GM18502 (cell line): ENCODE data around the gene FARP1.
"Not testable (repeated sequence)": the region's sequence is repeated elsewhere in the genome, so short reads cannot be mapped to it uniquely, and the experiment has no call there.

ENCODE experiments used
- ATAC-seq: cut with Tn5 transposase; IDR thresholded peaks from one replicate; pipeline ENCODE4 v1.9.1; 2021; ENCODE audit warnings: mild to moderate bottlenecking; ENCODE audit not compliant: unreplicated experiment, poor library complexity

FARP1 gene

DNA sequence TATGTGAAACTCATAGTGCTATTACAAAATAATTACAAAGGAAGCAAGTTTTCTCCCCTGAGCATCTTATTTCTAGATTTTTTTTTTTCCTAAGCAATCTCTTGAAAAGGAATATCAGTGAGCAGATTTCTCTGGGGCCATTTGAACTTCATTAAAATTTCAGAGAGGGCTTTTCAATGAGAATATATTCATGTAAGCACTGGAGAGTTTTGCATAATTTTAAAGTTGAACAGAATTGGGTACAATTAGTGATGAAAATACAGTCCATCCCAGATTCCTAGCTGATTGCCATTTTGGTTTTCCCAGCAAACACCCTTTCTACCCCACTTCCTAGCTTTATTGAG is 101.0 kb downstream of the FARP1 start:
- ATAC-seq: no peak

DNA sequence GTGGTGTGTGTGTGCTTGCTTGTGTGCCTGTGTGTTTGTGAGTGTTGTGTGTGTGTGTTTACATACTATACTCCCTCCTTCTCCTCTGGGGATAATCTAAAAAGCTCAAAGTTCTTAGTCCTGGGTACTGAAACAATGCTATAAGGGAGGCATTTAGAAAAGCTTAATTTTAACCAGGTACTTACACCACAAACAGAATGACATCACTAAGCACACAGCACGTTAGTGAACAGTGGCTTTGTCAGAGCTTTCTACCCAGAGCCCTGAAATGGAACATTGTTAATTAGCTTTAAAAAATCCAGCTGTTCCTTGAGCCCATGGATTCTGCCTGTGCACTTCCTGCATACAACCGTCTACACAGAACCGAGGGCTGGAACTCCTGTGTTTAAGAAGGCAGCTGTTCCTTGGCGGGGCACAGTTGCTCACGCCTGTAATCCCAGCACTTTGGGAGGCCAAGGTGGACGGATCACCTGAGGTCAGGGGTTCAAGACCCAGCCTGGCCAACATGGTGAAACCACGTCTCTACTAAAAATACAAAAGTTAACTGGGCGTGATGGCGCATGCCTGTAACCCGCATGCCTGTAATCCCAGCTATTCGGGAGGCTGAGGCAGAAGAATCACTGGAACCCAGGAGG is 103.8 kb downstream of the FARP1 start:
- ATAC-seq: no peak

GRCh38 chr13:98251708-98252107 is 108.8 kb downstream of the FARP1 start:
- no peak for ATAC-seq

- no peak for ATAC-seq
Measured at GRCh38 chr13:98252931-98253470, 110.1 kb downstream of the FARP1 start.

GRCh38 chr13:98253526-98253925 is 110.6 kb downstream of the FARP1 start:
- no peak for ATAC-seq

DNA sequence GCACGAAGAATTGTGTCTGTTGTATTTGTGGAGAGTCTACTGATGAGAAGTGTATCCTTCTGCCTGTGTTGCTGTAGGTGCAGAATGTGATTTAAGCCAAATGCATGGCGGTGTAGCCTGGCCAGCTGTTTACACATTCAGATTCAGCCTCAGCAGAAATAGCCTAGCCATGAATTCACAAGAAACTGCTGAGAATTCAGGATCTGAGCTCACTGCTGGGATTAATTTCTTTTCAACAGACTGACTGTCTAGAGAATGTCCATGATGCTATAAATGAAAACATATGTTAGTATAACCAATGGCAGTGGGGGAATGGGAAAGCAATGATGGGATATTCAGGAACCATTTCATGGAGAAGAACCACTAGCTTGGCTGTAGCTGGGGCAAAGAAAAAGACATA is 111.6 kb downstream of the FARP1 start:
- ATAC-seq: no peak

GRCh38 chr13:98258226-98258625 is 115.3 kb downstream of the FARP1 start:
- ATAC-seq: no peak

DNA sequence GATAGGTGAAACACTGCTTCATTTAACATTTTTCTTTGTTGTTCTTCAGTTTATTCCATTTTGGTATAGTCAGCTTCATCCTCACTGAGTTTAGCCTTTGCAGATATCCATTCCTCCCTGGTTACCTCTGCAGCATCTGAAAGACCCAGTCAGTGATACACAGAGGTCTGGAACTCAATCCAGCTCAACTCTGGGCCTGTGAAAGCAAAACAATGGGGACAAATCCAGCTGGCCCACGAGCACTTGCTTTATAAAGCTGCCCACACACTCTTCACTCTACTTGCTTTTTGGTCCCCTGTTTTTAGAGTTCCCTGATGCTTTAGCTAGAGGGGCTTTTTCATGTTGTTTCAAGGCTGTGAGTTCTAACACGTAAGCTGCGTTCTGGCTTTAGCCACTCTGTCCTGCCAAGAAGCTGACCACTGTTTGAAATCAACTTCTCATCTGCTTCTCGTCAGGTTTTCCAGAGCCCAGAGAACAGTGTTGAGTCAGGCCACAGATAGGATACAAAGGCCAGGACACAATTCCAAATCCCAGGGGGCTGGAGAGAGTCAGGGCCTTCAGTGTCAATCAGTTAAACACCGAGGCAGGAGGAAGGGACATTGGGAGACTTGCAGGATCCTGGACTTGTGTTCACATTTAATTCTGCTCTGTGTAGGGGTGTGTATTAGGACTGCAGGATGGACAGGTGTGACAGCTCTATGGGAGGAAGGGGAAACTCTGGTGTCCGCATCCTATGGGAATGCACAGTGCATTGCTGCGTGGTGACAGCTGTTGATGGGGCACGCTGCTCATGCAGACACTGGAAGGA is 117.7 kb downstream of the FARP1 start:
- no peak for ATAC-seq

DNA sequence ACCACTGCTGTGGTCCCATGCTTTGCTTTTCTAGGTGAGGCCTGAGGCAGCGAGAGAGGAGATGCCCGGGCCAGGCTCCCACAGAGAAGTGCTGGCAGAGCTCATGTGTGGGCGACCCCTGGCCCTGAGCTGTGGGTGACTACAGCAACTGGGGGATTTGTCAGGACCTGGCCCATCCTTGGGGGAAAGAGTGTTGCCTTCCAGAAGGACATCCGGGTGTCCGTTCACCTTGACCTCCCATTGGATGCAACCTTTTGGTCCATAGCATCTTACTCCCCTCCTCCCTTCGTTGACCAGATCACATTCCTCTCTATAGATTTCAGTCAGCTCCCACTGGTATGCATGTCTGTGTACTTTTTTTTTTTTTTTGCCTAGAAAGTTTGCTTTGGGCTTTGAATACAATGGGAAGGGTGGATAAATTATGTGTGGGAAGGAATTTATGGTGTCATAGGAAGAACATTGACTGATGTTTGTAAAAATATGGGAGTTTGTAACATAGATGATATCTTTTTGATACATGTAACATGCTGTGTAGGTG is 118.3 kb downstream of the FARP1 start:
- no peak for ATAC-seq

DNA sequence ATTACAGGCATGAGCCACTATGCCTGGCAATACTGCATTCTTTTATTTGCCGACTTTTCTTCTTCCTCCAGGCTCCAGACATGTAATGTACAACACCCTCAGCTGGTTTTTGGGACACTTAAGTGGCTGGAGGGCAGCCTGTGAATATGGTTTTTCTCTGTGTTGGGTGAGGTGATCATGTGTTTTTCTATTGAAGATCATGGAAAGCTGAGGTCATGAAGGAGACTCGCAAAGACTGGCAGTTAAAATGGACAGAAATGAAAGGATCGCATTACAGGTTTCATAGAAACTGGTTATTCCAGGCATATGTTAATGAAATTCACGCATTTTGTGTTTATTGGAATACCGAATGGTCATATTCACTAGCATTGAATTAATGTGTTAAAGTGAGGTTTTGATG is 119.4 kb downstream of the FARP1 start:
- no peak for ATAC-seq

- no peak for ATAC-seq
Measured at GRCh38 chr13:98263841-98264240, 120.9 kb downstream of the FARP1 start.

DNA sequence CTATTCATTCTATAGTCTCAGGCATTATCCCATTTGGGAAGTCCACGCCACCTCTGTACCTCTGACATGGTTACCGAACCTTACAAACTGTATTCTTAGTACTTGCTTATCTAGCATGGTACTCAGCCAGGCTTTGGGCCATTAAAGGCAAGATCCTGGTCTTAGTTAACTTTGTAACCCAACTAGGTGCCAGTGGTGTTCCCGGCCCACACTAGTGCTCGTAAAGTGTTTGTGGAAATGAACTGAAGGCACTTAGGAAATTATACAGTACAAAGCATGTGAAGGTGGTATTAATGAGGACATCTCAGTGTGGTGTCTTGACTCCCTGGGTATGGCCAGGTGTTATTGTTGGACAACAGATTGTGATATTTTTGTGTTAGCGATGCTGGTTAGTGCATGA is 122.0 kb downstream of the FARP1 start:
- ATAC-seq: no peak

DNA sequence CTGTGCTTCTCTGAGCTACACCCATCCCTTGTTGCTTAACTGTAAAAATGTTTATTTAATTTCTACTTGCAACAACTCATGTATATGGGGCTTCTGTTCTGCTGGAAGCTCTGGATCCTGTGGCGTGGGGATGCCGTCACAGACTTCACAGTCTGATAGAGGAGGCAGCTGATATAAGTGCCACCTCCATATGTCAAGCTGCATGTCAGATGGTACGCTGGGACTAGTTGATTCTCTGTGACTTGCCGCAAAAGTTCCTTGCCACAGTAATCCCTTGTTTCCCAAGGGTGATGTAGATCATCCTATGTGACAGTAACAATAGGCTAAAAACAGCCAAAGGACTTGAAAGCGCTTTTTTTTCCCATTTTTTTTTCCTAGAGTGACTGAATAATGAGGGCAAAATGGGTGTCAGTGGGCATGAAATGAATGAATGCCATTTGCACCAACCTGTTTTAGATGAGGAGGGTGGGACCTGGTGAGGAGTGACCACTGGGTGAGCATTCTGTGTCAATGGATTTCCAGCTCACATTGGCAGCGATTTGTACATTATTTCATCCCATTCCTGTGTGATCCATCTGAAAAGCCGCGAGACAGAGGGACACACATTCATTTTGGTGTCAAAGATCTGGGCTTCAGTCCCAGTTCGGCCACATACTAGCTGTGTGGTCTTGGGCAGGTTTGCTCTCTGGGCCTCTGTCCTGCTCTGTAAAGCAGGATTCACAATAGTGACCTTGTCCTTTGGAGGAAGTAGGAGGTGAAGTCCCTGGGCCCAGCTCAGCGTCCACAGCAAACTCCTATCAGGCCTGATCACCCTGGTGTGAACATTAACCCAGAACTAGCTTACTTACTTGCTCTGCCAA is 123.0 kb downstream of the FARP1 start:
- no peak for ATAC-seq

- no peak for ATAC-seq
Measured at GRCh38 chr13:98267080-98267912, 124.4 kb downstream of the FARP1 start.

DNA sequence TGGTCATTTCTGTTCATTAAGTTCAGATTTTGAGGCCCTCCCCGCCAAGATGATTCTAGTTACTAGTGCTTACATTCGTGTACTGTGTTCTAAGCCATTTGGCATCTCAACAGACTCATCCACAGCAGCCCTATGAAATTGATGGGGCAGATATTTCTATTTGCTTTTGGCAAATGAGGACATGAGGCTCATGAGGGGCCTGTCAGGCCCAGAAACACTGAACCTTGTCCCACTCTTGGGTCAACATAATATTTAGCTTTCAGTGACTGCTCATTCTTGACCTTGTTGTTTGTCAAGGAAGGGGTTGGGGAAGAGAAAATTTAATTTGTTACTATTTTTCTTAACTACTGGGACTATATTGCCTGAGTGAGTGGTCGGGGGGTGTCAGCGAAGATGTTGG is 126.5 kb downstream of the FARP1 start:
- ATAC-seq: no peak

- no peak for ATAC-seq
Measured at GRCh38 chr13:98270819-98271218, 127.9 kb downstream of the FARP1 start.

DNA sequence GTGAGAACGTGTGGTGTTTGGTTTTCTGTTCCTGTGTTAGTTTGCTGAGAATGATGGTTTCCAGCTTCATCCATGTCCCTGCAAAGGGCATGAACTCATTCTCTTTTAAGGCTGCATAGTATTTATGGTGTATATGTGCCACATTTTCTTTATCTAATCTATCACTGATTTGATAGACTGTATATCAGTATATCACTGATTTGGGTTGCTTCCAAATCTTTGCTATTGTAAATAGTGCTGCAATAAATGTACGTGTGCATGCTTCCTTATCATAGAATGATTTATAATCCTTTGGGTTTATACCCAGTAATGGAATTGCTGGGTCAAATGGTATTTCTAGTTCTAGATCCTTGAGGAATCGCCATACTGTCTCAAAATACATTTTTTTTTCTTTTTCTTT is 128.8 kb downstream of the FARP1 start:
- ATAC-seq: not testable (repeated sequence)

- ATAC-seq: no peak
Measured at GRCh38 chr13:98272549-98272948, 129.7 kb downstream of the FARP1 start.

GRCh38 chr13:98273067-98273823 is 130.4 kb downstream of the FARP1 start:
- ATAC-seq: no peak
